ENCODE data around the gene DPP6.

- TF ChIP-seq, protein P1, sequence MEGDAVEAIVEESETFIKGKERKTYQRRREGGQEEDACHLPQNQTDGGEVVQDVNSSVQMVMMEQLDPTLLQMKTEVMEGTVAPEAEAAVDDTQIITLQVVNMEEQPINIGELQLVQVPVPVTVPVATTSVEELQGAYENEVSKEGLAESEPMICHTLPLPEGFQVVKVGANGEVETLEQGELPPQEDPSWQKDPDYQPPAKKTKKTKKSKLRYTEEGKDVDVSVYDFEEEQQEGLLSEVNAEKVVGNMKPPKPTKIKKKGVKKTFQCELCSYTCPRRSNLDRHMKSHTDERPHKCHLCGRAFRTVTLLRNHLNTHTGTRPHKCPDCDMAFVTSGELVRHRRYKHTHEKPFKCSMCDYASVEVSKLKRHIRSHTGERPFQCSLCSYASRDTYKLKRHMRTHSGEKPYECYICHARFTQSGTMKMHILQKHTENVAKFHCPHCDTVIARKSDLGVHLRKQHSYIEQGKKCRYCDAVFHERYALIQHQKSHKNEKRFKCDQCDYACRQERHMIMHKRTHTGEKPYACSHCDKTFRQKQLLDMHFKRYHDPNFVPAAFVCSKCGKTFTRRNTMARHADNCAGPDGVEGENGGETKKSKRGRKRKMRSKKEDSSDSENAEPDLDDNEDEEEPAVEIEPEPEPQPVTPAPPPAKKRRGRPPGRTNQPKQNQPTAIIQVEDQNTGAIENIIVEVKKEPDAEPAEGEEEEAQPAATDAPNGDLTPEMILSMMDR (IDR thresholded peaks at IDR 0.05), result no peak
- no peak for TF ChIP-seq POLR2A (IDR thresholded peaks at IDR 0.05)
Measured at GRCh38 chr7:154188330-154188729, 136.1 kb downstream of the DPP6 start.

Measured in Peyer's patch (tissue), 4 donors.